SKM-1 (cell line): ENCODE data around the gene NUP210L.

Experiments
- DNase-seq: peaks from one replicate; lab custom pipeline; 2025; ENCODE audit not compliant: unreplicated experiment; lab: John Stamatoyannopoulos, UW

The NUP210L gene

GRCh38 chr1:154154534-154155191 is at the start of gene NUP210L:
Gene NUP210L, minus strand, starts transcription at chr1:154155073.
- no peak for DNase-seq

- no peak for DNase-seq
Observed at GRCh38 chr1:154199563-154199879, 44.6 kb upstream of the NUP210L start.

- DNase-seq = peak; percentile 68
Observed at GRCh38 chr1:154198756-154199562, 44.1 kb upstream of the NUP210L start.

- no peak for DNase-seq
Observed at GRCh38 chr1:154193821-154194220, 38.9 kb upstream of the NUP210L start.

- DNase-seq = no peak
Observed at GRCh38 chr1:154192476-154192875, 37.6 kb upstream of the NUP210L start.

GRCh38 chr1:154191990-154192461 is 37.2 kb upstream of the NUP210L start, which contains the start of gene TPM3:
Gene TPM3, minus strand, starts transcription at chr1:154192100. Its CDS starts 82 bp downstream, at chr1:154192018.
- peak; percentile 50 for DNase-seq

- DNase-seq = no peak
Observed at GRCh38 chr1:154190550-154190949, 35.7 kb upstream of the NUP210L start.

- DNase-seq = no peak
Observed at GRCh38 chr1:154186852-154187501, 32.1 kb upstream of the NUP210L start.

- peak; percentile 79 for DNase-seq
Observed at GRCh38 chr1:154186177-154186576, 31.3 kb upstream of the NUP210L start.

GRCh38 chr1:154183046-154183915 is 28.4 kb upstream of the NUP210L start:
- peak; percentile 99 for DNase-seq

- DNase-seq = peak; percentile 98
Observed at GRCh38 chr1:154182344-154183045, 27.6 kb upstream of the NUP210L start.

GRCh38 chr1:154181944-154182343 is 27.1 kb upstream of the NUP210L start:
- DNase-seq = no peak

GRCh38 chr1:154179946-154180687 is 25.2 kb upstream of the NUP210L start:
- DNase-seq = peak; percentile 92

GRCh38 chr1:154178911-154179811 is 24.3 kb upstream of the NUP210L start:
- DNase-seq = no peak

- no peak for DNase-seq
Observed at GRCh38 chr1:154178013-154178412, 23.1 kb upstream of the NUP210L start.

GRCh38 chr1:154176337-154176736 is 21.5 kb upstream of the NUP210L start:
- no peak for DNase-seq

GRCh38 chr1:154174654-154175053 is 19.8 kb upstream of the NUP210L start:
- DNase-seq = no peak

GRCh38 chr1:154171880-154172279 is 17.0 kb upstream of the NUP210L start:
- DNase-seq = no peak

GRCh38 chr1:154171223-154171583 is 16.3 kb upstream of the NUP210L start:
- no peak for DNase-seq
